ENCODE measurements around the gene GTF2A2. TPM values are rescaled to one million over a fixed set of nuclear protein-coding genes. Genes with fewer than 3 reads are reported as not detected.

The GTF2A2 gene
- total RNA-seq, 2 experiments from 2014 or later = 123 to 127 TPM

DNA sequence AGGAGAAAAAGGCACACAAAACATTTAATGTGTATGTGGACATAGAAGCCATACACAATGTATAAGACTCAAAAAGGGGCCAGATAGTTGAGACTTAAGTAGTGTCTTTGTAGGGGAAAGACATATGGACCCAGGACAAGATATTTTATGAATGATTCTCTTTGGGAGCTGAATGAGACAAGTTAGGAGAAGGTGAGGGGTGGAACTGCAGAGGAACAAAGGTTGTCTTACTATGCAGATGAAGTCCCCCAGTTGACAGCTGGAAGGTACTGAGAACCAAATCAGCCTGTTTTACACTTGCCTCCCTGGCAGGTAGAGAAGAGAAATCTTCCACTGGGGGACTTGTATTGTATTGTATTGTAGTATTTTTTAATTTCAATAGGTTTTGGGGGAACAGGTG is 60.7 kb downstream of the GTF2A2 start:
- DNase-seq (no peak), ATAC-seq (no peak)
- Mint-ChIP-seq H3K9me3 (ENCODE audit: insufficient read depth) (peaks cover 3% of the 10 kb centered on the region), H3K27me3 (ENCODE audit: low read depth) (peaks cover 21% of the 10 kb centered on the region), H3K4me3 (no peak overlapping the region), H3K4me1 (ENCODE audit: low read depth) (peaks cover 1% of the 10 kb centered on the region), H3K36me3 (ENCODE audit: low read depth) (peaks cover 2% of the 10 kb centered on the region), H3K27ac (no peak overlapping the region)
- ChIA-PET POLR2A (no interaction called here), CTCF (no interaction called here)

DNA sequence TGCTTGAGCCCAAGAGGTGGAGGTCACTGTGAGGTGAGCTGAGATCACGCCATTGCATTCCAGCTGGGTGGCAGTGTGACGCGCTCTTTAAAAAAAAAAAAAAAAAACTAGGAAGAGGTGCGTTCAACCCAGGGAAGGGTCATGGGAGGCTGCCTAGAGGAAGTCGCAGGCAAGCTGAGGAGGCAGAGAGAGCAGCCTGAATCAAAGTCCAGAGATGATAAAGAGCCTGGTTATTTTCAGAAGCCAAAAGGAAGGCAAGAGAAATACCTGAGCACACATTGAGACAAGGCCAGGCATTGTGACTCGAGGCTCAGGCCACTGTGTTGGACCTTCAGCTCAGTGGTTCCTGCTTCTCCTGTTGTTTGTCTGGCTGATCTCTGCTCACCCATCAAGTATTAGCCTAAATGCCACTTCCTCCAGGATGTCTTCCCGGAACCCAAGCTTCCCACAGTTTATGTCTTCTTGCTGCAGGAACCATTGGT is 61.8 kb downstream of the GTF2A2 start:
- no peak overlapping the region for H3K27ac Mint-ChIP-seq

DNA sequence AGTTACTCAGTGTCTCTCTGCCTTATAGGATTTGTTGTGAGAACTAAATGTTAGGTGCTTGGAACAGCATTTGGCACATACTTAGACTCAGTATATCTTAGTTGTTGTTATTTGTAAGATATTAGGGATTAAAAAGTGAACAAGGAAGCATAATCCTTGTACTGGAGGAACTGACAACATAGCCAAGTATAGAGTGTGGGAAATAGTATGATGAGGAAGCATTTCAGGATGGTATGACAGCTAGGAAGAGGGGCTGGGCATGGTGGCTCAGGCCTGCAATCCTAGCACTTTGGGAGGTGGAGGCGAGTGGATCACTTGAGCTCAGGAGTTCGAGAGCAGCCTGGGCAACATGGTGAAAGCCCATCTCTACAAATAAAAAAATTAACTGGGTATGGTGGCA is 62.3 kb downstream of the GTF2A2 start:
- peaks cover 22% of the 10 kb centered on the region for H3K27me3 Mint-ChIP-seq (ENCODE audit: low read depth)
- no peak overlapping the region for H3K4me3 Mint-ChIP-seq
- ChIA-PET CTCF (no interaction called here), POLR2A (no interaction called here)
- DNase-seq (no peak), ATAC-seq (no peak)
- H3K4me1 Mint-ChIP-seq (ENCODE audit: low read depth) = peaks cover 13% of the 10 kb centered on the region
- H3K9me3 Mint-ChIP-seq (ENCODE audit: insufficient read depth) = no peaks in the 10 kb centered on the region
- H3K36me3 Mint-ChIP-seq (ENCODE audit: low read depth) = no peaks in the 10 kb centered on the region
- no peak overlapping the region for H3K27ac Mint-ChIP-seq

More for the DNA sequence above, 61.8 kb downstream of the GTF2A2 start:
- POLR2A ChIA-PET = no interaction called here
- peaks cover 10% of the 10 kb centered on the region for H3K4me1 Mint-ChIP-seq (ENCODE audit: low read depth)
- H3K27me3 Mint-ChIP-seq (ENCODE audit: low read depth) = peaks cover 22% of the 10 kb centered on the region
- DNase-seq (no peak), ATAC-seq (no peak)
- CTCF ChIA-PET = no interaction called here
- H3K4me3 Mint-ChIP-seq = no peak overlapping the region
- H3K9me3 Mint-ChIP-seq (ENCODE audit: insufficient read depth) = no peaks in the 10 kb centered on the region
- no peaks in the 10 kb centered on the region for H3K36me3 Mint-ChIP-seq (ENCODE audit: low read depth)

DNA sequence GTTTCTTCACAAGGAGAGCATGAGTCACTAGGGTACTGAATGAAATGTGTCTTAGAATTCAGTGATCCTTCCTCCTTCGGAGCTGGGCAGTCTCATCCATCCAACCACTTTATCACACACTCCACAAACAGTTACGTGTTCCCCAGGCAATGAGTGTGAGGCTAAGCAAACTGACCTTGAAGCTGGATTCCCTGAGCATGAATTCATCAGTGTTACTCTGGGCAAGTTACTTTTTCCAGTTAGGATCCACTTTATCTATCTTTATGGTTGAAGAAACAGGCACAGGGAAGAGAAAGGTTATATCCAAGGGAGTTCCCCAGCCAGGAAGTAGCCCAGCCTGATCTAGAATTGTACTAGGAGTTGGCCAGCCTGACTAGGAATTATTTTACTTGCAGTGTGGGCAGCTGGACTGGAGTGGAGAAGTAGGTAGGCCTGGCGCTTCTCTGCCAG is 62.8 kb downstream of the GTF2A2 start:
- Mint-ChIP-seq H3K4me3 (no peak overlapping the region), H3K27ac (no peak overlapping the region), H3K4me1 (ENCODE audit: low read depth) (peaks cover 13% of the 10 kb centered on the region), H3K9me3 (ENCODE audit: insufficient read depth) (no peaks in the 10 kb centered on the region), H3K36me3 (ENCODE audit: low read depth) (no peaks in the 10 kb centered on the region), H3K27me3 (ENCODE audit: low read depth) (peaks cover 23% of the 10 kb centered on the region)
- DNase-seq (no peak), ATAC-seq (no peak)
- ChIA-PET CTCF (interaction anchor here (1.1 to 1.4 kb wide), 2 partner anchors 18 to 65 kb away, joined by 3 to 6 read pairs; no protein-coding TSS in a partner anchor), POLR2A (no interaction called here)

DNA sequence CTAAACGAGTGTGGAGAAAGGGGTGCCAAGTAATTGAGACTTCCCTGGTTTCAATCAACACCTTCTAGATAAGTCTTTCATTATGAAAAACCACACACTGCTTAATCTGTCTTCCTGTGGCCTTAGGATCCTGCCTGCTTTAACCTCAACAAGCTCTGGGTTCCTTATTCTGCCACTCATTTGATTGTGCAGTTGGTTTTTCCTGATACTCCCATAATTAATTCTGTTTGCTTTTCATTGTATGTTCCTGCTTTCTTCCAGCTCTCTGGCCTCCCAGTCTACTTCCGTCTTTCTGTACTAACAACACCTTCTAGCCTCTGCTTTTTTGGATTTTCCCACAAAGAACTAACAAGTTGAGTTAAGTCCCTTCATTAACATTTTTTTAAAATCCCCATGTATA is 66.0 kb downstream of the GTF2A2 start:
- no peak for ATAC-seq
- ChIA-PET CTCF (interaction anchor here (0.6 to 1.2 kb wide), 3 partner anchors 13 to 402 kb away, joined by 3 to 4 read pairs (median 3); no protein-coding TSS in a partner anchor), POLR2A (no interaction called here)
- Mint-ChIP-seq H3K27ac (no peak overlapping the region), H3K9me3 (ENCODE audit: insufficient read depth) (no peaks in the 10 kb centered on the region), H3K4me1 (ENCODE audit: low read depth) (peaks cover 18% of the 10 kb centered on the region), H3K4me3 (no peak overlapping the region), H3K36me3 (ENCODE audit: low read depth) (no peaks in the 10 kb centered on the region), H3K27me3 (ENCODE audit: low read depth) (peaks cover 13% of the 10 kb centered on the region)
- no peak for DNase-seq

DNA sequence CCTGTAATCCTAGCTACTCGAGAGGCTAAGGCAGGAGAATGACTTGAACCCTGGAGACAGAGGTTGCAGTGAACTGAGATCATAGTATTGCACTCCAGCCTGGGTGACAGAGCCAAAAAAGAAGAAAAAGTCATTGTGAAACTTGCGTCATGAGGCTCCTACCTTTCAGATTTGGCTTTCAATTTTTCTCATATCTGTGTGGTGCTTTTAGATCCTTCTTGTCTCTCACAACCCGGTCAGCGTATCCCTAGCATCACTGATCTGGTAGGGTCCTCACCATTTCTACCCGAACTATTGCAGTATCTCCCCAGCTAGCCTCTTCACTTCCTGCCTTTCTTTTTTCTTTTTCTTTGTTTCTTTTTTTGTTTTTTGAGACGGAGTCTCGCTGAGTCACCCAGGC is 67.3 kb downstream of the GTF2A2 start:
- Mint-ChIP-seq H3K27me3 (ENCODE audit: low read depth) (peaks cover 13% of the 10 kb centered on the region), H3K36me3 (ENCODE audit: low read depth) (no peaks in the 10 kb centered on the region), H3K9me3 (ENCODE audit: insufficient read depth) (no peaks in the 10 kb centered on the region), H3K27ac (no peak overlapping the region), H3K4me1 (ENCODE audit: low read depth) (peaks cover 18% of the 10 kb centered on the region), H3K4me3 (no peak overlapping the region)
- ChIA-PET CTCF (interaction anchor here (1.2 kb wide), 1 partner anchor 61 kb away, joined by 6 read pairs; no protein-coding TSS in a partner anchor), POLR2A (no interaction called here)
- ATAC-seq (no peak), DNase-seq (no peak)

Other genes with a start within 250 kb of the GTF2A2 start
- 1 to 10 TPM; 4.6 to 4.7 TPM for gene FAM81A, start 219.3 kb downstream of the GTF2A2 start, total RNA-seq
- not detected for gene GCNT3, start 45.7 kb downstream of the GTF2A2 start, total RNA-seq
- 10 to 100 TPM; 69.0 to 74.8 TPM for gene BNIP2, start 31.8 kb upstream of the GTF2A2 start, total RNA-seq